Cardiac fibroblast (primary cell): ENCODE results near the gene CLCN6.

Source experiments
- DNase-seq, 2 donors: peaks; one replicate each; pipeline versions ENCODE4 v3.0.0 to v3.0.0-alpha.2; 2010; ENCODE audit warnings: low read depth in 2 of 2
- H3K4me3 ChIP-seq, 2 donors: replicated peaks in 1 of 2; 1 replicate in 1 of 2; 2 replicates in 1 of 2; pipeline ENCODE4 v1.5.1; 2011; ENCODE audit warnings: low read depth in 2 of 2, low read length in 2 of 2, mild to moderate bottlenecking in 2 of 2, moderate library complexity in 1 of 2
- CTCF ChIP-seq: IDR thresholded peaks from one replicate; pipeline ENCODE4 v1.5.1; 2011; ENCODE audit warnings: low read depth, mild to moderate bottlenecking, low read length, inconsistent platforms

Gene CLCN6

GRCh38 chr1:11778844-11779623 lies 27.0 kb upstream of the CLCN6 start:
- no peak overlapping the region for H3K4me3 ChIP-seq
- TF ChIP-seq CTCF = no peak
- DNase-seq = no peak

- no peak overlapping the region for H3K4me3 ChIP-seq
- DNase-seq = no peak
- TF ChIP-seq CTCF = no peak
Observed at GRCh38 chr1:11779715-11780379, 26.1 kb upstream of the CLCN6 start.

- no peak for DNase-seq
- H3K4me3 ChIP-seq = no peak overlapping the region
- no peak for TF ChIP-seq CTCF
Observed at GRCh38 chr1:11780380-11781147, 25.4 kb upstream of the CLCN6 start.

GRCh38 chr1:11781297-11781696 lies 24.7 kb upstream of the CLCN6 start:
- no peak for DNase-seq
- H3K4me3 ChIP-seq = no peak overlapping the region
- no peak for TF ChIP-seq CTCF

- no peak overlapping the region for H3K4me3 ChIP-seq
- no peak for DNase-seq
- no peak for TF ChIP-seq CTCF
Observed at GRCh38 chr1:11782127-11782708, 23.8 kb upstream of the CLCN6 start.

GRCh38 chr1:11783556-11783955 lies 22.4 kb upstream of the CLCN6 start:
- no peak overlapping the region for H3K4me3 ChIP-seq
- no peak for DNase-seq
- no peak for TF ChIP-seq CTCF
